GM12874 (cell line): ENCODE results near the gene MTUS2.

Source experiments
- CTCF ChIP-seq: IDR thresholded peaks from 2 replicates; pipeline ENCODE4 v1.5.1; 2011; ENCODE audit warnings: low read depth, mild to moderate bottlenecking, control low read depth, low read length, moderate library complexity; ENCODE audit not compliant: insufficient read depth

Gene MTUS2

GRCh38 chr13:29105779-29106178, 285.6 kb downstream of the MTUS2 start:
- TF ChIP-seq CTCF, result no peak

- TF ChIP-seq CTCF, result no peak
These were observed 286.5 kb downstream of the MTUS2 start for GRCh38 chr13:29106651-29107050.

GRCh38 chr13:29108068-29108786, 288.1 kb downstream of the MTUS2 start:
- TF ChIP-seq CTCF, result no peak

- no peak for TF ChIP-seq CTCF
These were observed 289.8 kb downstream of the MTUS2 start for GRCh38 chr13:29109987-29110386.

GRCh38 chr13:29111446-29111845, 291.3 kb downstream of the MTUS2 start:
- TF ChIP-seq CTCF, result no peak

- TF ChIP-seq CTCF, result no peak
These were observed 295.7 kb downstream of the MTUS2 start for GRCh38 chr13:29115842-29116241.

GRCh38 chr13:29117663-29118062, 297.5 kb downstream of the MTUS2 start:
- no peak for TF ChIP-seq CTCF
